ENCODE data around the gene MT1G.

MT1G gene

DNA sequence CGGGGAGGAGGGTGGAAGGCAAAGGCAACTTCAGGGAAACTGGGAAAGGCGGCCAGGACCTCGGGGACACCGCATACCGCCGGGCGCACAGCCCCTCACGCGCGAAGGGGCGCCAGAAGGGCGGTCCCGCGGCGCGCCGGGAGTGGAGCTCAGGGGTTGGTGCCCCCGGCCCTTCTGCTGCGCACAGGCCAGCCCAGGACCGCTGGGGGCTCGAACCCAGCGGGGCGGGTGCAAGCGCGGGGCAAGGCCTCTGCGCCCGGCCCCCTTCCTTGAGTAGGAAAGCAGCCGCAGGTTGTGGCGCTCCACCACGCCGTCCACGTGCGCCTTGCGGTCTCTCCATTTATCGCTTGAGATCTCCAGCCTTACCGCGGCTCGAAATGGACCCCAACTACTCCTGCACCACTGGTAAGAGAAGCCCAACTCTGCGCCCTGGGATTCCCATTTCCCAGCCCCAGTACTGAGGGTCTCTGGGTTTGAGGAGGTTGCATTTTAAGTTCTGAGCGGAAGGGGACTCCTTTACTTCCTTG is 32.4 kb downstream of the MT1G start:
- TF ChIP-seq MEIS1 (CRISPR knock-in tag; IDR thresholded peaks at IDR 0.05; ENCODE audit: borderline replicate concordance) = no peak
- TF ChIP-seq ZNF660 (tag by site-specific recombination; IDR thresholded peaks at IDR 0.05) = no peak
- H3K4me1 ChIP-seq (ENCODE audit: control insufficient read depth, insufficient read depth, low read length) = no peaks in the 10 kb centered on the region
- no peak overlapping the region for H3K4me3 ChIP-seq (ENCODE audit: low read depth, low read length)
- no peaks in the 10 kb centered on the region for H3K9me3 ChIP-seq (ENCODE audit: control insufficient read depth, insufficient read depth, low read depth, low read length)
- POLR2A ChIA-PET = no interaction called here
- CTCF ChIA-PET = interaction anchor here (0.6 kb wide), 1 partner anchor 32 kb away, joined by 3 read pairs; no protein-coding TSS in a partner anchor
- H3K36me3 ChIP-seq (ENCODE audit: control insufficient read depth in 2 of 2, insufficient read depth in 1 of 2, low read length in 2 of 2) = no peaks in the 10 kb centered on the region
- no peak overlapping the region for H3K27ac ChIP-seq (ENCODE audit: extremely low read depth, low read depth, low read length)

DNA sequence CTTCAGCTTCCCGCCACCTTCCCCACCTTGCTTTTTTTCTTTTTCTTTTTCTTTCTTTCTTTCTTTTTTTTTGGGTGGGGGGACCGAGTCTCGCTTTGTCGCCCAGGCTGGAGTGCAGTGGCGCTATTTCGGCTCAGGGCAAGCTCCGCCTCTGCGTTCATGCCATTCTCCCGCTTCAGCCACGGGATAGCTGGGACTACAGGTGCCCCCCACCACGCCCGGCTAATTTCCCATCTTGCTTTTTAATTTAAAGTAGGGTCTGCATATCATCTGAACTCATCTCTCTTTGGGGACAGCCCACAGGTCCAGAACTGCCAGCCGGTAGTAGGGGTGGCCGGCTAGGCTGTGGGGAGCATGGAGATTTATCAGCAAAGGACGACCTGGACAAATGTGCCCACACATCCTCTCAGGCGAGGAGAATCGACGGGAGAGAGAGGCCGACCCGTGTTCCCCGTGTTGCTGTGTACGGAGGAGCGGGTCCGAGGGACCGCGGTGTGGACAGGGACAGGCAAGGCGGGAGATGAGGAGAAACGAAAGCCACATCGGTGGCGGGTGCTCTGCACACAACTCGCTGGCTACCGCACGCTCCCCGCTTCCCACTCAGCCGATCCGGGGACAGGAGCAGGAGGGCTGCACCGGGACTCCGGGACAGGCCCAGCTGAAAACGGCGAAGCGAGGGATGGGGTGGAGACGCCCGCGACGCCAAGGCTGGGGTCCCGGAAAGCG is 33.0 kb downstream of the MT1G start:
- no peaks in the 10 kb centered on the region for H3K4me1 ChIP-seq (ENCODE audit: control insufficient read depth, insufficient read depth, low read length)
- TF ChIP-seq PRDM6 (tag by site-specific recombination; IDR thresholded peaks at IDR 0.05) (no peak), ZBTB1 (tag by site-specific recombination; IDR thresholded peaks at IDR 0.05) (no peak), MZF1 (tag by site-specific recombination; IDR thresholded peaks at IDR 0.05; ENCODE audit: borderline replicate concordance) (no peak), ZNF701 (tag by site-specific recombination; IDR thresholded peaks at IDR 0.05) (no peak), YY2 (tag by site-specific recombination; IDR thresholded peaks at IDR 0.05) (no peak), IKZF3 (tag by site-specific recombination; IDR thresholded peaks at IDR 0.05) (no peak), ZNF658 (tag by site-specific recombination; IDR thresholded peaks at IDR 0.05) (no peak)
- no peak overlapping the region for H3K4me3 ChIP-seq (ENCODE audit: low read depth, low read length)
- ChIA-PET POLR2A (no interaction called here), CTCF (interaction anchor here (1.0 kb wide), 1 partner anchor 67 kb away, joined by 3 read pairs; no protein-coding TSS in a partner anchor)
- H3K9me3 ChIP-seq (ENCODE audit: control insufficient read depth, insufficient read depth, low read depth, low read length) = no peaks in the 10 kb centered on the region
- no peaks in the 10 kb centered on the region for H3K36me3 ChIP-seq (ENCODE audit: control insufficient read depth in 2 of 2, insufficient read depth in 1 of 2, low read length in 2 of 2)
- no peak overlapping the region for H3K27ac ChIP-seq (ENCODE audit: extremely low read depth, low read depth, low read length)

DNA sequence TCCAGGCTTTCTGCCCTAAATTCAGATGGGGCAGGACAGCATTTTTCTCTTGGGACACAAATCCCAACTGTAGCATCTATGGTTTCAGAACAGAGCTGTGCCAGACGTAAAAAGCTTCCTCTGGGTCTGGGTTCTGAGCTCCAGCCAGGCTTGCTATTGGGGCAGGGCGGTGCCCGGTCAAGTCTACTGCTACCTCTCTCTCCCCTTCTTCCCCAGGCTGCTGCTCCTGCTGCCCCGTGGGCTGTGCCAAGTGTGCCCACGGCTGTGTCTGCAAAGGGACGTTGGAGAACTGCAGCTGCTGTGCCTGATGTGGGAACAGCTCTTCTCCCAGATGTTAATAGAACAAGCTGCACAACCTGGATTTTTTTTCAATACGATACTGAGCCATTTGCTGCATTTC is 34.3 kb downstream of the MT1G start:
- Histone ChIP-seq H3K27ac (ENCODE audit: extremely low read depth, low read depth, low read length) (no peak overlapping the region), H3K36me3 (ENCODE audit: control insufficient read depth in 2 of 2, insufficient read depth in 1 of 2, low read length in 2 of 2) (no peaks in the 10 kb centered on the region), H3K4me1 (ENCODE audit: control insufficient read depth, insufficient read depth, low read length) (no peaks in the 10 kb centered on the region), H3K9me3 (ENCODE audit: control insufficient read depth, insufficient read depth, low read depth, low read length) (no peaks in the 10 kb centered on the region), H3K4me3 (ENCODE audit: low read depth, low read length) (no peak overlapping the region)
- ChIA-PET POLR2A (interaction anchor here (0.9 kb wide), 1 partner anchor 25 kb away, joined by 3 read pairs; the partner anchor contains the start of gene MT2A), CTCF (interaction anchor here (0.6 to 0.9 kb wide), 2 partner anchors 23 to 28 kb away, joined by 3 to 5 read pairs; no protein-coding TSS in a partner anchor)
- no peak for TF ChIP-seq MYNN (tag by site-specific recombination; IDR thresholded peaks at IDR 0.05; ENCODE audit: borderline replicate concordance)
- no peak for TF ChIP-seq ZNF248 (tag by site-specific recombination; IDR thresholded peaks at IDR 0.05)
- TF ChIP-seq ZNF707 (tag by site-specific recombination; IDR thresholded peaks at IDR 0.05) = no peak
- TF ChIP-seq, protein P1, sequence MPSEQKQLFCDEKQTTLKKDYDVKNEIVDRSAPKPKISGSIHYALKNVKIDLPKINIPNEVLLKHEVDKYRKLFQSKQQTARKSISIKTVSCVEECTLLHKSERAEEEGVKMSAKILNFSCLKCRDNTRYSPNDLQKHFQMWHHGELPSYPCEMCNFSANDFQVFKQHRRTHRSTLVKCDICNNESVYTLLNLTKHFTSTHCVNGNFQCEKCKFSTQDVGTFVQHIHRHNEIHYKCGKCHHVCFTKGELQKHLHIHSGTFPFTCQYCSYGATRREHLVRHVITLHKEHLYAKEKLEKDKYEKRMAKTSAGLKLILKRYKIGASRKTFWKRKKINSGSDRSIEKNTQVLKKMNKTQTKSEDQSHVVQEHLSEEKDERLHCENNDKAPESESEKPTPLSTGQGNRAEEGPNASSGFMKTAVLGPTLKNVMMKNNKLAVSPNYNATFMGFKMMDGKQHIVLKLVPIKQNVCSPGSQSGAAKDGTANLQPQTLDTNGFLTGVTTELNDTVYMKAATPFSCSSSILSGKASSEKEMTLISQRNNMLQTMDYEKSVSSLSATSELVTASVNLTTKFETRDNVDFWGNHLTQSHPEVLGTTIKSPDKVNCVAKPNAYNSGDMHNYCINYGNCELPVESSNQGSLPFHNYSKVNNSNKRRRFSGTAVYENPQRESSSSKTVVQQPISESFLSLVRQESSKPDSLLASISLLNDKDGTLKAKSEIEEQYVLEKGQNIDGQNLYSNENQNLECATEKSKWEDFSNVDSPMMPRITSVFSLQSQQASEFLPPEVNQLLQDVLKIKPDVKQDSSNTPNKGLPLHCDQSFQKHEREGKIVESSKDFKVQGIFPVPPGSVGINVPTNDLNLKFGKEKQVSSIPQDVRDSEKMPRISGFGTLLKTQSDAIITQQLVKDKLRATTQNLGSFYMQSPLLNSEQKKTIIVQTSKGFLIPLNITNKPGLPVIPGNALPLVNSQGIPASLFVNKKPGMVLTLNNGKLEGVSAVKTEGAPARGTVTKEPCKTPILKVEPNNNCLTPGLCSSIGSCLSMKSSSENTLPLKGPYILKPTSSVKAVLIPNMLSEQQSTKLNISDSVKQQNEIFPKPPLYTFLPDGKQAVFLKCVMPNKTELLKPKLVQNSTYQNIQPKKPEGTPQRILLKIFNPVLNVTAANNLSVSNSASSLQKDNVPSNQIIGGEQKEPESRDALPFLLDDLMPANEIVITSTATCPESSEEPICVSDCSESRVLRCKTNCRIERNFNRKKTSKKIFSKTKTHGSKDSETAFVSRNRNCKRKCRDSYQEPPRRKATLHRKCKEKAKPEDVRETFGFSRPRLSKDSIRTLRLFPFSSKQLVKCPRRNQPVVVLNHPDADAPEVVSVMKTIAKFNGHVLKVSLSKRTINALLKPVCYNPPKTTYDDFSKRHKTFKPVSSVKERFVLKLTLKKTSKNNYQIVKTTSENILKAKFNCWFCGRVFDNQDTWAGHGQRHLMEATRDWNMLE (tag by site-specific recombination; conservative IDR thresholded peaks at IDR 0.05; ENCODE audit: low read depth) = no peak
- no peak for TF ChIP-seq ZNF16 (tag by site-specific recombination; IDR thresholded peaks at IDR 0.05; ENCODE audit: low read depth)
- no peak for TF ChIP-seq ZNF362 (tag by site-specific recombination; IDR thresholded peaks at IDR 0.05)
- TF ChIP-seq HOXC10 (CRISPR knock-in tag; IDR thresholded peaks at IDR 0.05) = no peak
- no peak for TF ChIP-seq ZNF2 (tag by site-specific recombination; IDR thresholded peaks at IDR 0.05)
- TF ChIP-seq ZNF423 (tag by site-specific recombination; IDR thresholded peaks at IDR 0.05) = no peak
- no peak for TF ChIP-seq ZNF112 (tag by site-specific recombination; IDR thresholded peaks at IDR 0.05)
- no peak for TF ChIP-seq ZBTB49 (tag by site-specific recombination; IDR thresholded peaks at IDR 0.05; ENCODE audit: low read depth)
- TF ChIP-seq FEZF1 (tag by site-specific recombination; IDR thresholded peaks at IDR 0.05) = no peak
